ENCODE measurements around the gene PRSS22. TPM values are rescaled to one million over a fixed set of nuclear protein-coding genes. Genes with fewer than 3 reads are reported as not detected.
A peak's percentile ranks its signal among the peaks of the same experiment; 100 is the strongest.

Gene PRSS22
- total and polyA plus RNA-seq, 2 experiments from 2014 or later = 1.3 to 2.0 TPM

- no peak for TF ChIP-seq ETS1 (IDR thresholded peaks at IDR 0.05)
- TF ChIP-seq POLR2AphosphoS5 (IDR thresholded peaks at IDR 0.05; ENCODE audit: low read depth) = no peak
- TF ChIP-seq EZH2 (IDR thresholded peaks at IDR 0.05; ENCODE audit: low read depth, unreplicated experiment) = no peak
- no peak for TF ChIP-seq CREB1 (CRISPR knock-in tag; IDR thresholded peaks at IDR 0.05; ENCODE audit: low read depth)
Measured at GRCh38 chr16:2856686-2857450, 1.1 kb downstream of the PRSS22 start (continued).

GRCh38 chr16:2856061-2856670 lies 1.8 kb downstream of the PRSS22 start:
- Histone ChIP-seq H3F3A (replicated peaks; ENCODE audit: low read depth) (no peaks in the 10 kb centered on the region), H3K9me2 (ENCODE audit: insufficient read depth) (no peaks in the 10 kb centered on the region), H3K4me2 (no peak overlapping the region), H3K4me3 (no peak overlapping the region), H3K79me2 (replicated peaks; ENCODE audit: insufficient read depth) (no peaks in the 10 kb centered on the region), H3K36me3 (ENCODE audit: insufficient read depth) (no peaks in the 10 kb centered on the region), H3K4me1 (ENCODE audit: insufficient read depth) (peaks cover 3% of the 10 kb centered on the region; the same call in 1 of the 2 replicates), H3K27me3 (ENCODE audit: insufficient read depth) (peaks cover 16% of the 10 kb centered on the region), H3K27ac (ENCODE audit: low read depth) (no peak overlapping the region), H4K20me1 (replicated peaks; ENCODE audit: insufficient read depth) (no peaks in the 10 kb centered on the region), H2AFZ (no peak overlapping the region)
- peak; percentile 11 for ATAC-seq
- Mint-ChIP-seq H3K9me3 (peaks cover 21% of the 10 kb centered on the region), H3K27ac (no peak overlapping the region), H3K27me3 (ENCODE audit: insufficient read depth, low read depth, poor library complexity) (peaks cover 19% of the 10 kb centered on the region), H3K4me3 (no peak overlapping the region), H3K4me1 (peaks cover 3% of the 10 kb centered on the region), H3K36me3 (ENCODE audit: low read depth) (peaks cover 11% of the 10 kb centered on the region)
- peak; percentile 68 for DNase-seq (ENCODE audit: low spot score)
- TF ChIP-seq ZNF462 (CRISPR knock-in tag; IDR thresholded peaks at IDR 0.05) (no peak), CREB1 (CRISPR knock-in tag; IDR thresholded peaks at IDR 0.05; ENCODE audit: low read depth) (no peak), ETS1 (IDR thresholded peaks at IDR 0.05) (no peak), REST (IDR thresholded peaks at IDR 0.05; ENCODE audit: unreplicated experiment) (no peak), EZH2phosphoT487 (IDR thresholded peaks at IDR 0.05; ENCODE audit: unreplicated experiment) (no peak), CTCF (conservative IDR thresholded peaks at IDR 0.05; ENCODE audit: low read depth in 2 of 2) (no peak)

All from GM23338 (cell line).